Occipital lobe (tissue), 3 donors: ENCODE results near the gene CCDC93. TPM values are rescaled to one million over a fixed set of nuclear protein-coding genes. Genes with fewer than 3 reads are reported as not detected.

Source experiments
- DNase-seq: peaks from one replicate; lab custom pipeline; 2025; lab: John Stamatoyannopoulos, UW
- small RNA-seq: library from RNA; depleted of rRNA; stranded (forward); fragments of <200 nt; gene quantifications from one replicate; pipeline ENCODE3, GENCODE V24; 2014
- total RNA-seq: library from RNA; depleted of rRNA; stranded (reverse); fragments of >200 nt; gene quantifications from one replicate; pipeline ENCODE4 v1.2.3, GENCODE V29; 2014

Gene CCDC93
- total RNA-seq, 1 donor from 2014 or later, result 46.6 TPM

DNA sequence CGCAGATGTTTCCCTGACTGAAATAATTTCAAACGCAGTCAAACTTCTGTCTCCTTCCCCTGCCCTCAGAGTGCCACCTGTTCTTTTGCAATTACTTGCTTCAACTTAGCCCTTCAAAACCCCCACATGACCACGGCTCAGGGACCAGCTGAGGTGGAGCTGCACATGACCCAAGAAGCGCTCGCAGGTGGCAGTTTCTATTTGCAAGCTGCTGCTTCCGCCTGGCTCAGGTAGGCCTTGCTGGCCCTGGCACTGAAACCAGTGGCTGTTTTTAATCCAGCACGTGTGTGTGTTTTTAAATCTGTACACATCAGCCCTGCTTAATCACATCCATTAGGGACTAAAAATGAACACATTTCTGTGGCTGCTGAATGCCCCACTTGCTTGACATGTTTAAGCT is 95.3 kb downstream of the CCDC93 start:
- DNase-seq, result no peak

DNA sequence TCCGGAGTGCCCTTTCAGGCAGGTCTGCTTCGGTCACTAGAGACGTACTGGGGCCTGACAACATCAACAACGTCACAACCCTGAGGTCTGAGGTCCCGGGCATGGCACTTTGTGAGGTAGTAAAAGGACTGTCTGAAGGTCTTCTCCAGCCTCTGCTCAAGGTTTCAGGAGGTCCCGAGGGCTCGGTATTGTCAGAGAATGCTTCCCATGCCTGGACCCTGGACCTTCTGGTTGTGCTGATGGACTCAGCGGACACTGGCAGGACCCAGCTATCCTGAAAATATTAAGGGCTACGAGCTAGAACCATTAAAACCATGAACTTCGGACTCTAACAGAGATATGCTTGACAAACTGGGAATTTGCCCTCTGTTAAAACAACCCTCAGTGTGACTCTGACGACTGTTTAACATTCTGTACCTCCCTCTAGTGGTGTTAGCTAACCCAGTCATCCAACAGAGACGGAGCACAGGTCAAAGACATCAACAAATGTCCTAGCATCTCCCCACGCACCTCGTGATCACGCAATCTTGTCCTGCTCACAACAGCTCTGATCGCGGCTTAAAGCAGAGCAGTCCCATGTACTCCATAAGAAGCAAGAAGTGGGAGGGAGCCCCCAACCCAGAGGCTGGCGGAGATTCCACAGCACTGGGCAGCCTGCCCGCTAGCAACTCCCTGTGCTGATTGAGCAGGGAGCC is 96.5 kb downstream of the CCDC93 start:
- no peak for DNase-seq

GRCh38 chr2:117902933-117903332 is 110.9 kb downstream of the CCDC93 start:
- no peak for DNase-seq

- no peak for DNase-seq
Measured at GRCh38 chr2:117888897-117889296, 125.0 kb downstream of the CCDC93 start.

GRCh38 chr2:117885308-117885707 is 128.6 kb downstream of the CCDC93 start:
- DNase-seq, result no peak

- DNase-seq, result no peak
Measured at GRCh38 chr2:117879003-117879402, 134.9 kb downstream of the CCDC93 start.

DNA sequence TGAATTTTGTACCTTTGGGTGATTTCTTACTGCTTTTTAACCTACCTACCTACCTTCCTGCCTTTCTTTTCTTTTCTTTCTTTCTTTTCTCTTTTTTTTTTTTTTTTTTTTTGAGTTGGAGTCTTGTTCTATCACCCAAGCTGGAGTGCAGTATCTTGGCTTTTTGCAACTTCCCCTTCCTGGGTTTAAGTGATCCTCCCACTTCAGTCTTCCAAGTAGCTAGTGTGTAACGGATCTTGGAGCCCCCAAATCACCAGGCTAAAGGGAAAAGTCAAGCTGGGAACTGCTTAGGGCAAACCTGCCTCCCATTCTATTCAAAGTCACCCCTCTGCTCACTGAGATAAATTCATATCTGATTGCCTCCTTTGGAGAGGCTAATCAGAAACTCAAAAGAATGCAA is 138.1 kb downstream of the CCDC93 start:
- no peak for DNase-seq

Small RNAs within 50 kb of the gene (small RNA-seq; reads per million reads assigned to genes)
- gene RN7SL111P, result not detected

Other genes with a start within 250 kb of the CCDC93 start
- 77.4 TPM for gene DDX18, start 199.4 kb downstream of the CCDC93 start, total RNA-seq
- 30.1 TPM for gene INSIG2, start 74.4 kb upstream of the CCDC93 start, total RNA-seq